GM19324 (cell line): ENCODE measurements around the gene PIBF1.
"Not testable (repeated sequence)": the region's sequence is repeated elsewhere in the genome, so short reads cannot be mapped to it uniquely, and the experiment has no call there.

Source experiments
- ATAC-seq: cut with Tn5 transposase; IDR thresholded peaks from one replicate; pipeline ENCODE4 v1.9.1; 2021; ENCODE audit warnings: mild to moderate bottlenecking, moderate library complexity; ENCODE audit not compliant: unreplicated experiment, low FRiP score

PIBF1 gene

GRCh38 chr13:72781451-72782439 lies at the start of gene PIBF1, which contains the start of gene DIS3:
TSS of gene PIBF1 (plus strand) at chr13:72782133. CDS start at chr13:72783470, 1,337 bp downstream.
TSS of gene DIS3 (minus strand) at chr13:72781900. CDS start at chr13:72781832, 68 bp downstream.
- peak; percentile 99 for ATAC-seq

GRCh38 chr13:72737033-72737432 lies 44.9 kb upstream of the PIBF1 start:
- no peak for ATAC-seq

GRCh38 chr13:72740015-72740414 lies 41.9 kb upstream of the PIBF1 start:
- no peak for ATAC-seq

- no peak for ATAC-seq
Observed at GRCh38 chr13:72745260-72745659, 36.7 kb upstream of the PIBF1 start.

- ATAC-seq = no peak
Observed at GRCh38 chr13:72751220-72751619, 30.7 kb upstream of the PIBF1 start.

- ATAC-seq = no peak
Observed at GRCh38 chr13:72754111-72754510, 27.8 kb upstream of the PIBF1 start.

- ATAC-seq = no peak
Observed at GRCh38 chr13:72757792-72758535, 24.0 kb upstream of the PIBF1 start.

GRCh38 chr13:72760189-72760588 lies 21.7 kb upstream of the PIBF1 start:
- ATAC-seq = no peak

- ATAC-seq = no peak
Observed at GRCh38 chr13:72763411-72763810, 18.5 kb upstream of the PIBF1 start.

GRCh38 chr13:72774019-72774418 lies 7.9 kb upstream of the PIBF1 start:
- no peak for ATAC-seq

GRCh38 chr13:72782717-72783116 lies 784 bp downstream of the PIBF1 start:
- ATAC-seq = no peak

GRCh38 chr13:72784679-72785078 lies 2.7 kb downstream of the PIBF1 start:
- not testable (repeated sequence) for ATAC-seq

GRCh38 chr13:72788831-72789230 lies 6.9 kb downstream of the PIBF1 start:
- ATAC-seq = no peak

GRCh38 chr13:72792640-72793039 lies 10.7 kb downstream of the PIBF1 start:
- ATAC-seq = no peak

- ATAC-seq = no peak
Observed at GRCh38 chr13:72798817-72799216, 16.9 kb downstream of the PIBF1 start.

GRCh38 chr13:72804301-72804700 lies 22.4 kb downstream of the PIBF1 start:
- ATAC-seq = no peak

GRCh38 chr13:72805676-72806346 lies 23.9 kb downstream of the PIBF1 start:
- no peak for ATAC-seq

- ATAC-seq = not testable (repeated sequence)
Observed at GRCh38 chr13:72806514-72806913, 24.6 kb downstream of the PIBF1 start.

- no peak for ATAC-seq
Observed at GRCh38 chr13:72808917-72809500, 27.1 kb downstream of the PIBF1 start.

GRCh38 chr13:72820156-72820897 lies 38.4 kb downstream of the PIBF1 start:
- no peak for ATAC-seq
